Stomach (tissue), 9 donors: Measurements from ENCODE around the gene PHTF2. TPM values are rescaled to one million over a fixed set of nuclear protein-coding genes. Genes with fewer than 3 reads are reported as not detected.

Experiments used
- DNase-seq, 2 donors: peaks; one replicate each; pipeline versions ENCODE4 v3.0.0 to v3.0.0-alpha.2; 2013 to 2019
- H3K27ac ChIP-seq, 5 donors: fragments of 200-600 bp in 4 of 5; sonication (generic) in 4 of 5; one replicate each; pipeline ENCODE4 v1.5.1; 2013 to 2019; ENCODE audit warnings: mild to moderate bottlenecking in 1 of 5, moderate library complexity in 1 of 5
- H3K27me3 ChIP-seq, 3 donors: fragments of 200-600 bp; sonication (generic); one replicate each; pipeline ENCODE4 v1.5.1; 2017 to 2019; ENCODE audit warnings: mixed run types in 1 of 3
- H3K36me3 ChIP-seq, 4 donors: fragments of 200-600 bp; sonication (generic); 1 replicate in 3 of 4; 2 replicates in 1 of 4; pipeline ENCODE4 v1.5.1; 2016 to 2019
- H3K4me1 ChIP-seq, 4 donors: fragments of 200-600 bp; sonication (generic); one replicate each; pipeline ENCODE4 v1.5.1; 2016 to 2019
- H3K4me3 ChIP-seq, 4 donors: fragments of 200-600 bp; sonication (generic) in 3 of 4; one replicate each; pipeline ENCODE4 v1.5.1; 2016 to 2019; ENCODE audit warnings: mild to moderate bottlenecking in 1 of 4
- H3K9me3 ChIP-seq, 4 donors: fragments of 200-600 bp; sonication (generic); one replicate each; pipeline ENCODE4 v1.5.1; 2016 to 2019
- CTCF ChIP-seq, 7 experiments: fragments of 450-650 bp in 4 of 7; fragments of 200-600 bp in 3 of 7; sonication (generic) in 3 of 7; IDR thresholded peaks; one replicate each; pipeline ENCODE4 v1.5.1; 2016 to 2019; ENCODE audit warnings: antibody characterized with exemption in 7 of 7, control low read depth in 2 of 7, mild to moderate bottlenecking in 1 of 7
- EP300 ChIP-seq: sonication (generic); formaldehyde crosslinking; IDR thresholded peaks from one replicate; pipeline ENCODE4 v1.6.1; 2017; ENCODE audit warnings: antibody characterized with exemption
- POLR2A ChIP-seq, 4 donors: fragments of 450-650 bp; IDR thresholded peaks; one replicate each; pipeline ENCODE4 v1.6.1; 2016; ENCODE audit warnings: antibody characterized with exemption in 4 of 4, control low read depth in 2 of 4, mild to moderate bottlenecking in 1 of 4, moderate library complexity in 1 of 4
- POLR2AphosphoS5 ChIP-seq, 3 donors: sonication (generic); formaldehyde crosslinking; IDR thresholded peaks; one replicate each; pipeline ENCODE4 v1.6.1; 2016; ENCODE audit warnings: antibody characterized with exemption in 3 of 3
- WGBS, 5 donors: extraction: QIAGEN DNeasy Blood & Tissue Kit in 3 of 5; methylation state at CpG; one replicate each; pipeline versions ENCODE4 v1.1.5 to v1.1.7; 2013 to 2018; 5-methylcytosine and 5-hydroxymethylcytosine counted together
- intact Hi-C: fragments of 100-400 bp; cut with DNase I; formaldehyde crosslinking; loops from one replicate; pipeline ENCODE4 v1.15.1; 2023; ENCODE audit warnings: low total_unique reads
- polyA plus RNA-seq, 3 donors: library from polyadenylated mRNA; stranded (reverse); fragments of 200-250 nt; gene quantifications; one replicate each; pipeline ENCODE4 v1.2.3, GENCODE V29; 2013
- total RNA-seq, 5 donors: library from RNA; depleted of rRNA; stranded (reverse); fragments of >200 nt; gene quantifications; one replicate each; pipeline versions ENCODE4 v1.1.0 to v1.2.3, GENCODE V29; 2014 to 2016
- donor health status: healthy with polysubstance abuse.
- donor health status: Bipolar disorder and iron deficiency.
- donor health status: healthy.

Gene PHTF2
- total and polyA plus RNA-seq, 8 donors: 2.0 to 42.9 (median 12.5) TPM

GRCh38 chr7:77975672-77976480, 177.3 kb downstream of the PHTF2 start:
- H3K4me1 ChIP-seq: no peaks in the 10 kb centered on the region
- no peaks in the 10 kb centered on the region for H3K9me3 ChIP-seq
- no peaks in the 10 kb centered on the region for H3K36me3 ChIP-seq
- intact Hi-C loops: no loop called here
- H3K27ac ChIP-seq: no peak overlapping the region
- TF ChIP-seq POLR2AphosphoS5 (IDR thresholded peaks at IDR 0.05) (no peak), POLR2A (IDR thresholded peaks at IDR 0.05) (no peak), CTCF (IDR thresholded peaks at IDR 0.05) (no peak), EP300 (no peak)
- no peak for DNase-seq
- 70 to 90% (median 77%) methylated on average over 2 of the region's 2 CpGs for WGBS, 5 donors
- H3K4me3 ChIP-seq: no peak overlapping the region
- no peaks in the 10 kb centered on the region for H3K27me3 ChIP-seq

- intact Hi-C loops: no loop called here
- TF ChIP-seq EP300: no peak
- no peak for TF ChIP-seq POLR2A (IDR thresholded peaks at IDR 0.05)
- no peak for TF ChIP-seq POLR2AphosphoS5 (IDR thresholded peaks at IDR 0.05)
- no peak for TF ChIP-seq CTCF (IDR thresholded peaks at IDR 0.05)
Measured at GRCh38 chr7:77979219-77979618, 180.6 kb downstream of the PHTF2 start.

GRCh38 chr7:77980087-77980713, 181.6 kb downstream of the PHTF2 start:
- H3K4me1 ChIP-seq: no peaks in the 10 kb centered on the region
- TF ChIP-seq POLR2A (IDR thresholded peaks at IDR 0.05) (no peak), POLR2AphosphoS5 (IDR thresholded peaks at IDR 0.05) (no peak), EP300 (no peak), CTCF (IDR thresholded peaks at IDR 0.05) (no peak)
- H3K9me3 ChIP-seq: no peaks in the 10 kb centered on the region
- DNase-seq: no peak
- H3K27me3 ChIP-seq: no peaks in the 10 kb centered on the region
- H3K36me3 ChIP-seq: no peaks in the 10 kb centered on the region
- intact Hi-C loops: no loop called here
- H3K4me3 ChIP-seq: no peak overlapping the region
- 59 to 76% (median 67%) methylated on average over 3 of the region's 3 CpGs for WGBS, 5 donors
- H3K27ac ChIP-seq: no peak overlapping the region

More at GRCh38 chr7:77979219-77979618, 180.6 kb downstream of the PHTF2 start:
- Histone ChIP-seq H3K9me3 (no peaks in the 10 kb centered on the region), H3K4me3 (no peak overlapping the region), H3K36me3 (no peaks in the 10 kb centered on the region), H3K27ac (no peak overlapping the region), H3K4me1 (no peaks in the 10 kb centered on the region), H3K27me3 (no peaks in the 10 kb centered on the region)
- WGBS, 5 donors: 60 to 79% (median 77%) methylated on average over 5 of the region's 5 CpGs
- DNase-seq: no peak

GRCh38 chr7:77982926-77983550, 184.5 kb downstream of the PHTF2 start:
- H3K4me3 ChIP-seq: no peak overlapping the region
- no peak overlapping the region for H3K27ac ChIP-seq
- H3K4me1 ChIP-seq: no peaks in the 10 kb centered on the region
- WGBS, 5 donors: 50 to 68% (median 64%) methylated on average over 5 of the region's 5 CpGs
- no peaks in the 10 kb centered on the region for H3K36me3 ChIP-seq
- TF ChIP-seq CTCF (IDR thresholded peaks at IDR 0.05) (no peak), POLR2AphosphoS5 (IDR thresholded peaks at IDR 0.05) (no peak), EP300 (no peak)
- no peak for DNase-seq
- no peaks in the 10 kb centered on the region for H3K9me3 ChIP-seq
- no peaks in the 10 kb centered on the region for H3K27me3 ChIP-seq
- intact Hi-C loops: no loop called here
